ENCODE measurements around the gene GPR139.

GPR139 gene

DNA sequence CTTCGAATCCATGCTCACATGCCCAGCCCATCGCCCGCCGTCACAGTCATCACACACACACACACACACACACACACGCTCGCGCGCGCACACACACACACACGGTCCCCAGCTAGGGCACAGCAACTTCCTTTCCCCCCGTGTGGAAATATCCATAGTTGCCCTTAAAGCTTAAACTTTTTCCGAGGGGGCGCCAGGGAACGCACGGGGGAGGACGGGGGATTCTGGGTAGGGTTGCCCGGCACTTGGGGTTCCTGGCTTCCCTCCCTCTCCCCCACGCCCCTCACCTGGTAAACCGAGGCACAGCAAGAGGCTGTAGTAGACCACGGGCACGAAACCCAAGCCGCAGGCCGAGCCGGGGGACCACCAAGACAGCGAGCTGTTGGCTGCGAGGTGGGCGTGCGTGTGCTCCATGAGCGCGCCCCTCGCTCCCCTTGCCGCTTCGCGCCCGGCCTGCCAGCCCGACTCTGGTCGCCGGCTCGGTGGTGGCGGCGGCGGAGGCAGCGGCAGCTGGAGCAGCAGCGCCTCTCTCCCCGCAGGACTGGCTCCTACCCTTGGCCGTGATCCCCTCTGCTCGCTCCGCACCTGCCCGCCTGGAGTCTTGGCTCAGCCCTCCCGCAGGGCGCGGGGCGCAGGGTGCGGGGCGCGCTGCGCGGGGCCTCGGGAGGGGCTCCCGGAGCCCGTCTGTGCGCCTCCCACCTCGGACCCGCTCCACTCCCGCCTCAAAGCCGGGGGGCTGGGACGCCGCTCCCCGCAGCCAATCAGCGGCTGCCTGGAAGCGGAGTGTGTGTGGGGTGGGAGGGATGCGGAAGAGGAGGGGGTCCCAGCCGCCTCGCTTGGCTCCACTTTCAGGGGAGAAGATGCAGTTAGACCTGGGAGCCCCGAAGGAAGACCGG lies at the start of gene GPR139:
Gene GPR139, minus strand, starts transcription at position 688 of the 896 bp plus-strand sequence. Its CDS starts 274 bp downstream, at position 414.
- no peak for DNase-seq (ENCODE audit: low read depth)

DNA sequence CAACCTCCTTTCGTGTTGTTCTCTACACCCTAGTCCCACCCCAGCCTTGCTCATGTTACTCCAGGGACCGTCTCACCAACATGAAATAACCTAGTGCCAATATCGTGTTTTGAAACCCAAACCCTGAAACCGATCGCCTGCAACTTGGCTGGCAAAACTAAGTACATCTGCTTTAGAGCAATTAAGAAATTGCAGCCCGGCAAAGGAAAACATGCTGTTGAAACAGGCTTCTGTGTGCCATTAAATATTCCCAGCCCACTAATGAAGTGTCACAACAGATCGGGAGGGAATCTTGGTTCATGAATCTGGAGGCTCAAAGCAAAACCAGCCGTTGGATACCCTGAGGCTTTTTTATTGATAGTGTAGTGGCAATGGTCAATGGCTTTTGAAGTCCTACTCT lies 48.3 kb upstream of the GPR139 start:
- DNase-seq (ENCODE audit: low read depth), result no peak

DNA sequence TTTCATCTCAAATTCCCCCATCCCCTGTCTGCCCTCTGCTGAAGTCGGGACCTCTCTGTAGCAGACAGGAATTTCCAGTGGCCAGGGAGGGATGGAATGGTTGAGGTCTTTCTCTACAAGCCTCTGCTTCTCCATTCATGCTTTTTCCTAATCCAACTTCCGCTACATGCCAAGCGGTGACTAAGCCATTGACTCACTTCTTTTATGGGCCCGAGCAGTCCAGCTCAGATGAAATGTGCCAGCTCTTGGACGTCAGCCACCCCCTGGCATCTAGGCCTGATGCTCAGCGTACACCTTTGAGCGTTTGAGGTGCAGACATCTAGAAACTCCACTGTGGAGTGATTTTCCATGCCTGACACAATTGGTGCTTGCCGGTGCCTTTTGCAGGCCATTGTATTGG lies 40.7 kb upstream of the GPR139 start:
- no peak for DNase-seq (ENCODE audit: low read depth)

DNA sequence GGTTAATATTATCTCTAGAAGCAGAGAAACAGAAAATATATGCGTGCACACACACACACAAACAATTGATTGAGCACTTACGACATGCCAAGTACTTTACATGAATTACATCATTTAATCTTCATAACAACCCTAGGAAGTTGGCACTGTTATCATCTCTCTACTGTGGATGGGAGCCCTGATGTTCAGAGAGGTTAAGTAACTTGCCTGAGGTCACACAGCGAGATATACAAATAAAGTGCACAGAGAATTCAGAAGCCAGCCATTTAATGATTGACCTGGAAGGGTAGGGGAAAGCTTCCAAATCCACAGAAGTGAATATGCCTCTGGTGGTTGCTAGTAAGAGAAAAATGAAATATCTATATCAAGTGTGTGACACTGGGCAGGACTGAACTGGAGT lies 37.5 kb upstream of the GPR139 start:
- DNase-seq (ENCODE audit: low read depth), result no peak

DNA sequence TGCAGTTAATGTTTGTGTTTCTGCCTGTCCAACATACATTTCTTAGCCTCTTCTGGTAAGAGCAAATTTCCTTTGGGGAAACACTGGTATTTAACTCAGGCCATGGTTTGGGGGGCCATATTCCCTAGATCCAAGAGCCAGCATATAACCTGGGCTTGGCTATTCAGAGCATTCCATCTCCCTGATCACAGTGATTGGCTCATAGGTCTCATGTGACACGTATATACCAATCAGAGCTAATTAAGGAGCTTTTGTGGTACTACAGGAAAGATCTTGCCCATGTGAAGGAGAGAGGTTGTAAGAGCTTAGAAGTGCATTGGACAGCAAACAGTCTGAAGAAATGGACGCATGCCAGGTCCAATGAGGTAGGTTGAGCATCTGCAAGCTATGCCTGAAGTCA lies 33.4 kb upstream of the GPR139 start:
- DNase-seq (ENCODE audit: low read depth), result no peak

DNA sequence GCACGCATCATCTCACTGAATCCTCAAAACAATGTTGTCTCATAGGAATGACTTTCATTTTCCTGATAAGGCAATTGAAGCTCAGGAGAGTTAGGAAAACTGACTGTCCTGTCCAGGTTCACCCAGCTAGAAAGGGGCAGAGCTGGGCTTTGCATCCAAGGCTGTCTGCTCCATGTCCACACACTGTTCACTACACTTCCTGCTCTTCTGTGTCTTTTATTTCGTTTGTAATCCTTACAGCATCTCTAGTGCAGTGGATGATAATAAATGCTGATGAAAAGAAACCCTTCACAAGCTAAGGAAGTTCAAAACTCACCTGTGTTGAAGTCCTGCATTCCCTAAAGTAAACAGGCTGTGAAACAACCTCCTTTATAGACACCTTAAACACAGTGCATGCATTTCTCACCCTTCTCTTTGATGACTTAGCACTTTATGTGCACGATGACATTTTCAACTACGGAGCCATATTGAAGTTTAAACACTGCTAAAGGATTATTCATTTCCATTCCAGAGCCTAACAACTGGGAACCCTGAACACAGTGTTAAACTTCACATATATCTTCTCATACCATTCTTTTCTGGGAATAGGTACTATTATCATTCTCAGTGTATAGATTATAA lies 31.0 kb upstream of the GPR139 start:
- DNase-seq (ENCODE audit: low read depth), result no peak

DNA sequence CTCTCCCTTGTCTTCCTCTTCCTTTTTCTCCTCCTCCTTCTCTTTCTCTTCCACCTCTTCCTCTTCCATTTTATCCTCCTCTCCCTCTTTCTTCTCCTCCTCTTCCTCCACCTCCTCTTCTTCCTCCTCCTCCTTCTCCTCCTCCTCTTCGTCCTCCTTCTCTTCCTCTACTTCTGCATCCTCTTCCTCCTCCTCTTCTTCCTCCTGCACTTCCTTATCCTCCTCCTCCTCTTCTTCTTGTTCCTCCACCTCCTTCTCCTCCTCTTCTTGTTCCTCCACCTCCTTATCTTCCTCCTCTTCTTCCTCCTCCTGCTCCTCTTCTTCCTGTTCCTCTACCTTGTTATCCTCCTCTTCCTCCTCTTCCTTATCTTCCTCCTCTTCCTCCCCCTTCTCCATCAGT lies 28.8 kb upstream of the GPR139 start:
- DNase-seq (ENCODE audit: low read depth), result no peak

DNA sequence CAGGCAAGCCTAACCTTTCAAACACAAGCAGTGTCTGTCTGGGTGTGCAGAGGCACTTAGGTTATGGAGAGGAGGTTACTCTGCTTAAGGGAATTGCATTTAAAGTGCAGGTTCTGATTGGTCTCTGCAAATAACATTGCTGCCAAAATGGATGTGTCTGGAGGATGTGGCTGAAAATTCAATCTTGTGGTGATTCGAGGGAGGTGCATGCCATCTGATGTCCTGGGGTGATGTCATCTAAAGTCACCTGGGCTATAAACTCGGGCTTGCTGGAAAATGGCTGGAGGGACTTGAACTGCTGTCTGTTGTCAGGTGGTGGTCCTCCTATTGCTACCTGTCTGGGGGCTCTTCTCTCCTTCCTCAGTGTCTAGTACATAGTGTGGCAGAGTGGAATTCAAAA lies 28.3 kb upstream of the GPR139 start:
- DNase-seq (ENCODE audit: low read depth), result no peak

DNA sequence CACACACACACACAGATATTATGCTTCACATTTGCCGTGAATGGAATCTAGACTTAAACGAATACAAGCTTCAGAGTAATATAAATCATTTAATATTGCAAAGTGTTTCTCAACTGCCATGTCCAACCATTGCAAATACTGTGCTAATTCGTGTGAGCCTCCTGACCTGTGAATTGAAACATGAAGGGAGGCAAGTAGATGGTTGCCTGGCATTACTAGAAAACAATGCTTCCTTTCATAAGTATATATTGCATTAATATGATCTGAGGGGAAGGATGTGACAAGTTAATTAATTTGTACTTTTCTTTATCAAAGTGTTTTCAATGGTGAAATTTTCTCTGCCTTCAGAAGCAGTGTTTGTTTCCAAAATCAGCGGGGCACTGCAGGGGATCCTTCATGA lies 25.7 kb upstream of the GPR139 start:
- DNase-seq (ENCODE audit: low read depth), result no peak

DNA sequence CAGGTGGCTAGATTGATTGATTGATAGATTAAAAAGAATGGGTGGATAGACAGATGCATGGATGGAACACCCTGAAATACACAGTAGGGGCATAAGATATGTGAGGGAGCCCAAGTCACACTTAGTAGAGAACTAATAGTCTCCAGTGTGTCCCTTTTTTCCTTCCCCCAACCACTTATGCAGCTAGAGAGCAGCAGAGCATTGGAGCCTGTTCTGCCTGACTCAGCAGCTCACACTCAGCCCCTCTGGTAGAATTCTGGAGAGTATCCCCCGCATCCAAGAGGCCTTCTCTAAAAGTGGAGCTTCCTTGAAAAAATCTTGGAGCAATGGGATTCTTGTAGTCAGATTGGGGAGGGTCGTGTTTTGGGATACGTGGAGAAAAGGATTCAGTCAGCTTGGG lies 20.5 kb upstream of the GPR139 start:
- DNase-seq (ENCODE audit: low read depth), result no peak

DNA sequence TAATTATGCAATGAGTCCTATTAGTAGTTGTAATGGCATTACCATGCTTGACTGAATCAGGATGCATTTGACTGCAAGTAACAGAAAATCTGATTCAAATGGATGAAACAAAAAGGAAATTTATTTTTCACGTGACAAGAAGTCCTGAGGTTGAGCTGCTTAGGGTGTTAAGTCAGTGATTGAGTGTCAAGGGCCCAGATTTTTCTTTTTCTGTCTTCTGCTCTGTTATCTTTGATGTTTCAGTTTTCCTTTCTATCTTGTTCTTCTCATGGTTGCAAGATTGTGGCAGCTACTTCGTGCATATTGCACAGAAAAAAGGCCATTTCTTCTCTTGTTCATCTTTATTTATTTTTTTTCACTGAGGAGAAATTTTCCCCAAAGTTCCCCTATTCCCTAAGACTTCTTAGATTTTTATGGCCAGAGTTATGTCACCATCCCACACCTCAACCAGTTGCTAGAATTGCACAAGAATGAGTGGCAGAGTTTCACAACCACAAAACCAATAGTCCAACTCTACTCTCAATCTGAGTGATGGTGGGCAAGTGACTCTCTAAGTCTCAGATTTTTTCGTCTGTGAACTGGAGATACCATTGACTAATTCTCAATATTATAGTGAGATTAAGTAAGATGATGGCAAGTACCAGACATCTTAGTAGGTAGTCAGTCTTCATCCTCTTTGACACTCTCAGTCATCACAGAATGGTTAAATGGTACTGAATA lies 15.7 kb upstream of the GPR139 start:
- no peak for DNase-seq (ENCODE audit: low read depth)

DNA sequence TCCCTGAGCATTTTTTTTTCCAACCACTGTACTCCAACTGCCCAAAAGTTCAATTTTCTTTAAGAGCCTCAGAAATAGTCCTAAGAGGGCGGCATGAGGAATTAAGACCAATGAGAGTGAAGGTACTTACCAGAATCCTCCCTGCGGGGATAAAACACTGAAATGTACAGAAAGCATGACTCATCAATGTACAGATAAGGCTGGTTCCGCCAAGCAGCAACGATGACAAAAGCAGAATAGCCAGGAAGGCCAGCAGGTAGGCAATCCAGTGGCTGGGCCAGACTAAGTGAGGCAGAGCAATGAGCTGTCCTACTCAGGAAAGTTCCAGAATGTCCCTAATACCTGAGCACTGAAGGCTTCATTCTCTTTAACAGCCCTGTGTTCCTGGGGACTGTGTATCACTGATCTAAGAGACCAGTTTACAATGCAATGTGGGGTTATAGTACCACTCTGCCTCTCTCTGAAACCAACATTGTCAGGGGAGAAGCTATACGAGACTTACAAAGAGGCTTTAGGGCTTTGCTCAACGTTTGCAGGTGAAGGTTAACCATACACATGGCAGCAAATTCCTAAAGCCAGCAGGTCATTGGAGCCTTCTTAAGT lies 11.0 kb upstream of the GPR139 start:
- no peak for DNase-seq (ENCODE audit: low read depth)

DNA sequence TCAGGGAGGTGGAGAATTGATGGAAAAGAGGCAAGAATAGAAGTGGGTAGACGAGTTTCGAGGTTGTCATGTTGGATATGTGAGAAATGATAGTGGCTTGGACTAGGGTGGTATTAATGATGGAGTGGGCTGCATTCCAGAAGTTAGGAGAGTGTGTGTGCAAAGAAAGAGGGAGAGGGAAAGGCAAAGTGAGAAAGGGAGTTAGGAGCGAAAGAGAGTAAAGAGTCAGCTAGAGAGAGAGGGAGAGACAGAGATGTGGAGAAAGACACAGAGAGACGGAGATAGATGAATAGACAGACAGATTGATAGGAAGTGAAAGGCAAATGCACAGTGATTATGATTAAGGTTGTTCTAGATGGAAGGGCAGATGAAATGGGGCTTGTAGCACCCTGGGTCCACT lies 5.4 kb upstream of the GPR139 start:
- no peak for DNase-seq (ENCODE audit: low read depth)

DNA sequence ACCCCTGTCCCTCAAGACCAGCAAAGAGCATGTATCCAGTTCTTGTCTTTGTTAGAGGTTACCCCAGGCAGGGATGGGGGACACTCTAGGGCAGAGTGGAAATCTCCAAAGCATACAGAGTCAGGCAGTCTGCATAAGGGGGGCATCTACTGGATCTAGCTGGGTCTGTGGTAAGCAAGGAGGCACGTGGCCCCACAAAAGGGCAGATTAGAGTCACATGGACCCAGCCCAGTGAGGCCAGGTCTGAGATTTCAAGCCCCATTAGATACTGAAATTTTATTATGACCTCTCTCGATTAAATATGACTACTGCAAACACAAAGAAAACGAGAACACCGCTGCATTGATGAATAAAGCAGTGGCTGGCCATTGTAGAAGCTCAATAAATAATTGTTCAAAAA lies 1.6 kb upstream of the GPR139 start:
- DNase-seq (ENCODE audit: low read depth), result no peak

DNA sequence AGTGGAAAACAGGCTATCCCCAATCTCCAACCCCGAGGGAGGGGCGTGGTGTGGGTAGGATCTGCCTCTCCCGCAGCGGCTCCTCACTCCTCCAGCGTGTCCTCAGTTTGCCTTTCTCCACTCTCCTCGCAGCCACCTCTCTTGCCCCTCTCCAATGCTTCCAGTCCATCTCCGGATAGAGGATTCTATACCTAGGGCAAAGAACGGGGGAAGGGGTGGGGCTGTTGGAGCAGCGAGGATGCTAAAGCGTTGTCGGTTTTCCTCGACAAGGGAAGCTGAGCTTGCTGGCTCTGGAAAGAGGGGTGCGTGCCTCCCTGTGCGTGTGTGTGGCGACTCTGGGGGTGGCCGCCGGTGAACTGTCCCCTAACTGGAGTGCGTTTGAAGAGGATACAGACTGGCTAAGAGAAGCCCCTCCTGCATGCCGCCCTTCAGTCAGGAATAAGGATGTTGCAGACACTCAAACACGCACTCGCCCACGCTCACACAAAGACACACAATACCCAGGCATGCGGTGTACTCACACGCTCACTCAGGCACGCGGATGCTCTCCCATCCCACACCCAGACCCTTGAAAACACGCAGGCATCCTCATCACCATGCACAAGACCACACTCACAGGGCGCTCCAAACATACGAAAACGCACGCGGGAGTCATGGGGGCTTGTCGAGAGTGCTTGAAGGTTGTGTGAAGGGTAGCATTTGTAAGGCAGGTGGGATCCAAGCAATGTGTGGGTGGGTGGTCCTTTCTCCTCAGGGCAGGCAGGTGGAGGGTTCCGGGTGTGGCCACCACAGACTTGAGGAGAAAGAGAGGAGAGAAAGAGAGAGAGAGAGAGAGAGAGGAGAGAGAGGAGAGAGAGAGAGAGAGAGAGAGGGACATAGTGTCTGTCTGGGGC lies 655 bp upstream of the GPR139 start:
- no peak for DNase-seq (ENCODE audit: low read depth)

DNA sequence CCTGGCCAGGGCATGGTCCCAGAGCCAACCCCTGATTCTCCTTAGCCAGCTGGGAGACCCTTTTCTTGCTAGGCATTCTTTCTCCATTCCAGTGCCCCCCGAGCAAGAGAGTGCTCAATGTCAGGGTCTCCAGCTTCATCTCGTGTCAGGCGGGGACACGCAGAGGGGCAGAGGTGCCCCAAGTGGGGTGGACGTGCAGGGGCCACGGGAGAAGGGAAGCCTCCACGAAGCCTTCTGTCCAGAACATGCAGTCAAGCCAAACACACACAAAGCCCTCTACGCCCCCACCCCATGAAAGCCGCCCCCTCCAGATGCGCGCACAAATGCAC lies 852 bp downstream of the GPR139 start:
- no peak for DNase-seq (ENCODE audit: low read depth)

DNA sequence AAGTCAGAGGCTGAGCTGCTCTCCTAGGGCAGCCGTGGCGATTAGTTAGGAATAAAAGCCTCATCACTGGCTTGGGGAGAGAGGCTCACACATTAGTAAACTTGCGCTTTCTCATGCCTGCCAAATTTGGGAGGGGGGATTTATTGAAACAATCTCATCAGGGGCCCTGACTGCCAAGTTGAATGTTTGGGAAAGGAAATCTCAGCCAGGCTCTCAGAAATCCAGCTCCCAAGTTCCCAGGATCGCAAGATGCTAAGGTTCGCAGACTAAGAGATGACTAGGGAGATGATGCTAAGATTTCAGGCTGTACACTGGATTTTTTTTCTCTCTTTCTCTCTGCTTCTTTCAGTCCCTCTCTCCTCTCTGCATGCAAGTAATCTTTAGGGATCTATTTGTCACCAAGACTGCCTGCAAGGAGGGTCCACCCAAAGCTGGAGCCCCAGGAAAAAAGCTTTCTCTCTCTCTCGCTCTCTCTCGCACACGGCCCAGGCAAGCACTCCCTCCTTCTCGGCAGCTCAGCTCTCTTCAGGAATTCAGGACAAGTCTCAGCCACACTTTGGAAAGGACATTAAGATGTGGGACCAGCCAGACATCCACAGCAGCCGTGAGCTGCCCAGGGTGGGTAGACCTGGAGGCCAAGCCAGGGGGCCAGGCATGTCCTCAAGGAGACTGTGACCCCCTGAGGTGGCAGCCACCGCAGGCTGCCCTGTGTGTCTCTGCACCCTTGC lies 1.4 kb downstream of the GPR139 start:
- DNase-seq (ENCODE audit: low read depth), result no peak

DNA sequence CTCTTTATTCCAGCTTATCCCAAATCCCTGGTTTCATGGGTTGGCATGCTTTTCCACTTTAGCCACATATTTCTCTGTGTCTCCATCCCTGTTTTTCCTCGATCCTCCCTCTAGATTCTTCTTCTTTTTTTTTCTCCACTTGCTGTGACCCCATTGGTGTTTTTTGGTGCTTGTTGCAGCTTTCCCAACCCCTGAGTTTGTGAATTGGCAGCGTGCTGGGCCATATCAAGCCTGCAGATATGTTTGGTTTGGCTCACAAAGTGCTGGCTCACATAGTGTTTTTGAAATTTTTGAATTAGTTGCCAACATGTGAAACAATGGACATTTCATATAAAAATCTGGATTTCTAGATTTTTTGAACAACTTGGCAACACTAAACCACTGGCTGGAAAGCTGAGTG lies 8.8 kb downstream of the GPR139 start:
- DNase-seq (ENCODE audit: low read depth), result no peak

DNA sequence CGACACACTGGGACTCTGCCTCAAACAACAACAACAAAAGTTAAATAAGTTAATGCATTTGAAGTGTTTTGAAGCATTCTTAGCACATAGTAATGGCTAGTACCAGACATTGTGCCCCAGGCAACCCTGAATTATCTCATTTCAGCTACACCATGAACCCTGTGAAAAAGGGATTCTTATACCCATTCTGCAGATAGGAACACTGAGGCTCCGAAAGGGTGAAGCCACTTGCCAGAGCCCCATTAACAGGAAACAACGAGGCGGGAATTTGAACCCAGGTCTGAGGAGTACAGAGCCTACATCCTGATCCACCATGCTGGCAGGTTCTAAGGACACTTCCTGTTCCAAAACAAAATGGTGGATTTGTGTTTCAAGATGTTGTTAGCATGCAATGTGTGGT lies 9.2 kb downstream of the GPR139 start:
- DNase-seq (ENCODE audit: low read depth), result no peak

DNA sequence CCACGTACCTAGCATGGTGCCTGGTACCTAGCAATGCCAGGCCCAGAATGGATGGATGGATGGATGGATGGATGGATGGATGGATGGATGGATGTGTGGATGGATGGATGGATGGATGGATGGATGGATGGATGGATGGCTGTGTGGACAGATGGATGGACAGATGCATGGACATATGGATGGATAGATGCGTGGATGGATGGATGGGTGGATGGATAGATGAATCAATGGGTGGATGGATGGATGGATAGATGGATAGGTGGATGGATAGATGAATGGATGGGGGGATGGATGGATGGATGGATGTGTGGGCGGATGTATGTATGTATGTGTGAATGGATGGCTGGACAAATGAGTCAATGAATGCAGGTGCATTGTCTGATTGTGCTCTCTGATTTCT lies 12.6 kb downstream of the GPR139 start:
- no peak for DNase-seq (ENCODE audit: low read depth)

DNA sequence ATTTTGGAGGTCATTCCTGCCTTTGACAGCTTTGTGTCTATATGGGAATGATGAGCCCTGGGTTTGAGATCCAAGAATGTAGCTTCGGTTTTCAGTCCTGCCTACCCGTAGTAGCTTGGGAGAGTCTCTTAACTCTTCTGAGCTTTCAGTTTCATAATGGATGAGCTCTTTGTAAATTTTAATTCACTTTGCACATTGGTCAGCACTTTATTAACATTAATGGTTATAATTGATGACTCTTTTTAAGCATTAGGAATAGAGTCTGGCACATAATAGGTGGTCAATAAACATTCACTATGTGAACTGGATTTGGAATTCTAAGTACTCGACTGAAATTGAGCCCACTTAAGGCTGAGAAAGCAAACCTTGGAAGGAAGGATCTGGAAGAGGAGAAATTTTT lies 17.3 kb downstream of the GPR139 start:
- no peak for DNase-seq (ENCODE audit: low read depth)
